GM19351 (cell line): ENCODE data around the gene UBE2B.

Experiments used
- ATAC-seq: cut with Tn5 transposase; IDR thresholded peaks from one replicate; pipeline ENCODE4 v1.9.1; 2021; ENCODE audit warnings: mild to moderate bottlenecking, moderate library complexity; ENCODE audit not compliant: unreplicated experiment

Gene UBE2B

GRCh38 chr5:134437340-134437846 is 66.0 kb downstream of the UBE2B start:
- no peak for ATAC-seq

GRCh38 chr5:134437847-134438581 is 66.6 kb downstream of the UBE2B start:
- no peak for ATAC-seq

- no peak for ATAC-seq
Observed at GRCh38 chr5:134438721-134439123, 67.4 kb downstream of the UBE2B start.

- no peak for ATAC-seq
Observed at GRCh38 chr5:134439210-134439654, 67.9 kb downstream of the UBE2B start.

GRCh38 chr5:134440201-134440755 is 68.9 kb downstream of the UBE2B start:
- no peak for ATAC-seq
